Activated CD4-positive, alpha-beta memory T cell treated with anti-CD3 and anti-CD28 coated beads for 36 hours (primary cell): ENCODE data around the gene ANO4. TPM values are rescaled to one million over a fixed set of nuclear protein-coding genes. Genes with fewer than 3 reads are reported as not detected.

ENCODE experiments used
- CTCF ChIA-PET: fragments of 350-600 bp; sonication (Branson Sonifier 250); formaldehyde crosslinking; loops from one replicate; lab custom pipeline; 2021; ENCODE audit warnings: antibody characterized with exemption, inconsistent platforms; lab: Charles Lee
- POLR2A ChIA-PET: fragments of 350-600 bp; sonication (Branson Sonifier 250); formaldehyde crosslinking; loops from one replicate; lab custom pipeline; 2021; ENCODE audit warnings: antibody characterized with exemption; lab: Charles Lee
- DNase-seq: peaks from one replicate; pipeline ENCODE4 v3.0.0-alpha.2; 2020
- H3K27ac Mint-ChIP-seq: one replicate; pipeline ENCODE4 v1.8.0; 2021; ENCODE audit warnings: mixed read lengths
- H3K27me3 Mint-ChIP-seq: one replicate; pipeline ENCODE4 v1.8.0; 2021; ENCODE audit warnings: mixed read lengths
- H3K36me3 Mint-ChIP-seq: one replicate; pipeline ENCODE4 v1.8.0; 2021; ENCODE audit warnings: mixed read lengths
- H3K4me1 Mint-ChIP-seq: one replicate; pipeline ENCODE4 v1.8.0; 2021; ENCODE audit warnings: low read depth, mixed read lengths
- H3K4me3 Mint-ChIP-seq: one replicate; pipeline ENCODE4 v1.8.0; 2021; ENCODE audit warnings: mild to moderate bottlenecking, mixed read lengths
- H3K9me3 Mint-ChIP-seq: one replicate; pipeline ENCODE4 v1.8.0; 2021; ENCODE audit warnings: mixed read lengths
- intact Hi-C: fragments of 100-400 bp; cut with micrococcal nuclease; formaldehyde crosslinking; loops from one replicate; pipeline ENCODE4 v1.15.1; 2023
- total RNA-seq, 2 experiments: library from RNA; stranded (reverse); gene quantifications; one replicate each; pipeline ENCODE4 v1.2.3, GENCODE V29; 2021

ANO4 gene
- total RNA-seq, 2 experiments from 2014 or later = not detected

- intact Hi-C loops = no loop called here
- Mint-ChIP-seq H3K4me1 (no peaks in the 10 kb centered on the region), H3K9me3 (no peaks in the 10 kb centered on the region), H3K27me3 (no peaks in the 10 kb centered on the region), H3K36me3 (no peaks in the 10 kb centered on the region), H3K4me3 (no peak overlapping the region), H3K27ac (no peak overlapping the region)
- ChIA-PET POLR2A (no interaction called here), CTCF (no interaction called here)
- no peak for DNase-seq
These were observed 64.6 kb downstream of the ANO4 start for GRCh38 chr12:100859063-100859627.

- Mint-ChIP-seq H3K36me3 (no peaks in the 10 kb centered on the region), H3K4me1 (no peaks in the 10 kb centered on the region), H3K9me3 (no peaks in the 10 kb centered on the region), H3K27ac (no peak overlapping the region), H3K27me3 (no peaks in the 10 kb centered on the region), H3K4me3 (no peak overlapping the region)
- DNase-seq = no peak
- CTCF ChIA-PET = interaction anchor here (0.6 kb wide), 1 partner anchor 1663 kb away, joined by 4 read pairs; no protein-coding TSS in a partner anchor
- intact Hi-C loops = no loop called here
- POLR2A ChIA-PET = no interaction called here
These were observed 66.0 kb downstream of the ANO4 start for GRCh38 chr12:100860611-100861010.

DNA sequence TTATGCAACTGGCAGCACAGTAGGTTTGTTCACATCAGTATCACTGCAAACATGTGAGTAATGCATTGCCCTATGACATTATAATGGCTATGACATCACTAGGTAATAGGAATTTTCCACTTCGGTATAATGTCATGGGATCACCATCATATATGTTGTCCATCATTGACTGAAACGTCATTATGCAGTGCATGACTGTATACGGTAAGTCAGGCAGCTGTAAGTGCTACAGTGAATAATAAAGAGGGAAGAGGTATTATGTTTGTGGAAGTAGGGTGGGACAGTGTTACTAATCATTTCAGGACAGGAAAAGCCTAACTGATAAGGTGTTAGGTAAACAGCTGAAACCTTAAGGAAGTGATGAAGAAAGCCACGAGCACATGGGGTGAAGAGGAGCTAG, 68.1 kb downstream of the ANO4 start:
- Mint-ChIP-seq H3K27me3 (no peaks in the 10 kb centered on the region), H3K4me3 (no peak overlapping the region), H3K36me3 (no peaks in the 10 kb centered on the region), H3K4me1 (no peaks in the 10 kb centered on the region), H3K27ac (no peak overlapping the region), H3K9me3 (no peaks in the 10 kb centered on the region)
- DNase-seq = no peak
- ChIA-PET CTCF (no interaction called here), POLR2A (no interaction called here)
- intact Hi-C loops = no loop called here

- no peak for DNase-seq
- intact Hi-C loops = no loop called here
- CTCF ChIA-PET = no interaction called here
These were observed 69.8 kb downstream of the ANO4 start for GRCh38 chr12:100864366-100864765.

DNA sequence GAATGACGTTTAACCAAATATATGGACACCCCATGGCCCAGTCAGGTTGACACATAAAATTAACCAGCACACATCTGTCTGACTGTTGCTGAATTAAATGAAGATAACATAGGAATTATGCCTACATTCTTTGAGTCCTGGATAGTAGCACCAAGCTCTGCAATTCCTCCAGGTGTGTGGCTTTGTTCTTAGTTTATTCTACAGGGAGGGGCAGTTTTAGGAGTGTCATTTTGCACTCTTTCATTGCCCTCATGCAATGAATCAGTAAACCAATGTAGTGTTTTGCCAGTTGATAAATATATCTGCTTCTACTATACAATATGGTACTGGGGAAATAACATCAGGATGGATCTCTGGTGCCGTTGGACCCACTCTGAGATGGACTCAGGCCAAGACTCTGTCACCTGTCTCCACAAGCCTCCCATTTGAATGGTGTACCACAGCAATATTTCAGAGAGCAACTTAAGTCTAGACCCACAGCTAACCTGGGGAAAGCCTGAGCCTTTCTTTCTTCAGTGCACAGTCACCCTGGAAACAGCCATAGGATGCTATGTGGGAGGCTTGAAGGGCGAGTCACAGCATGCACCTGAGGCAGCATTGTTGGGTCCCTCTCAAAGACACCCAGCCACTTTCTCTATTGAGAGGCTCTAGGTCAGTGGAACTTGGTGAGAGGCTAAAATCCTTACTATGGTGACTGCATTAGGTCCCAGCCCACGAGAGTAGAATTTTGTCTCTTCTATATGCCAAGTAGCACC, 73.2 kb downstream of the ANO4 start:
- no peak overlapping the region for H3K27ac Mint-ChIP-seq
- POLR2A ChIA-PET = no interaction called here

More at GRCh38 chr12:100864366-100864765, 69.8 kb downstream of the ANO4 start:
- no peaks in the 10 kb centered on the region for H3K4me1 Mint-ChIP-seq
- H3K9me3 Mint-ChIP-seq = no peaks in the 10 kb centered on the region
- H3K27me3 Mint-ChIP-seq = no peaks in the 10 kb centered on the region
- POLR2A ChIA-PET = no interaction called here
- H3K36me3 Mint-ChIP-seq = no peaks in the 10 kb centered on the region
- H3K27ac Mint-ChIP-seq = no peak overlapping the region
- H3K4me3 Mint-ChIP-seq = no peak overlapping the region

DNA sequence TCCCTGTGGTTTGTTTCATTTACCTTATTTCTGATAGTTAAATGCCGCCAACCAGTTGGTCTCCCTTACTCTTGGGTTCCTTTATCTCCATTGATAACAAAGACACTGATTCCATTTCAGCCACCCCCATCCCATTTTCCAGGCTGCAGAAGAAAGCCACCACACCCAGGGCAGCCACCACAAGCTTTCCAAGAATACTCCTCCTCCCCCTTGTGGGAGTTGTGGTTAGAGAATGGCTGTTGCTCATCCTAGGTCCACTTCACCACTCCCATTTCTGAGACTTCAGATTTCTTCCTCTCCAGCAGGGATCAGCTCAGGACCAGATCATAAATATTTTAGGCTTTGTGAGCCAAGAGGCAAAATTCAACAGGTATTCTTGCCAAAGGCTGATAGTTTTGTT, 73.9 kb downstream of the ANO4 start:
- ChIA-PET CTCF (no interaction called here), POLR2A (no interaction called here)
- Mint-ChIP-seq H3K9me3 (peaks cover 5% of the 10 kb centered on the region), H3K27me3 (no peaks in the 10 kb centered on the region), H3K4me3 (no peak overlapping the region), H3K4me1 (no peaks in the 10 kb centered on the region), H3K36me3 (no peaks in the 10 kb centered on the region), H3K27ac (no peak overlapping the region)
- no peak for DNase-seq
- intact Hi-C loops = no loop called here

More for the DNA sequence above, 73.2 kb downstream of the ANO4 start:
- intact Hi-C loops = no loop called here
- CTCF ChIA-PET = no interaction called here
- no peaks in the 10 kb centered on the region for H3K4me1 Mint-ChIP-seq
- no peaks in the 10 kb centered on the region for H3K36me3 Mint-ChIP-seq
- DNase-seq = no peak
- no peaks in the 10 kb centered on the region for H3K27me3 Mint-ChIP-seq
- no peaks in the 10 kb centered on the region for H3K9me3 Mint-ChIP-seq
- no peak overlapping the region for H3K4me3 Mint-ChIP-seq

GRCh38 chr12:100871195-100871734, 76.7 kb downstream of the ANO4 start:
- CTCF ChIA-PET = no interaction called here
- no peak for DNase-seq

GRCh38 chr12:100875156-100875555, 80.6 kb downstream of the ANO4 start:
- H3K4me3 Mint-ChIP-seq = no peak overlapping the region
- DNase-seq = no peak
- peaks cover 12% of the 10 kb centered on the region for H3K9me3 Mint-ChIP-seq
- CTCF ChIA-PET = no interaction called here
- POLR2A ChIA-PET = no interaction called here
- H3K4me1 Mint-ChIP-seq = no peaks in the 10 kb centered on the region
- no peak overlapping the region for H3K27ac Mint-ChIP-seq
- intact Hi-C loops = no loop called here
- no peaks in the 10 kb centered on the region for H3K36me3 Mint-ChIP-seq
- H3K27me3 Mint-ChIP-seq = no peaks in the 10 kb centered on the region

More at GRCh38 chr12:100871195-100871734, 76.7 kb downstream of the ANO4 start:
- Mint-ChIP-seq H3K4me3 (no peak overlapping the region), H3K36me3 (no peaks in the 10 kb centered on the region), H3K4me1 (no peaks in the 10 kb centered on the region), H3K9me3 (peaks cover 12% of the 10 kb centered on the region), H3K27me3 (no peaks in the 10 kb centered on the region), H3K27ac (no peak overlapping the region)
- POLR2A ChIA-PET = no interaction called here
- intact Hi-C loops = no loop called here

DNA sequence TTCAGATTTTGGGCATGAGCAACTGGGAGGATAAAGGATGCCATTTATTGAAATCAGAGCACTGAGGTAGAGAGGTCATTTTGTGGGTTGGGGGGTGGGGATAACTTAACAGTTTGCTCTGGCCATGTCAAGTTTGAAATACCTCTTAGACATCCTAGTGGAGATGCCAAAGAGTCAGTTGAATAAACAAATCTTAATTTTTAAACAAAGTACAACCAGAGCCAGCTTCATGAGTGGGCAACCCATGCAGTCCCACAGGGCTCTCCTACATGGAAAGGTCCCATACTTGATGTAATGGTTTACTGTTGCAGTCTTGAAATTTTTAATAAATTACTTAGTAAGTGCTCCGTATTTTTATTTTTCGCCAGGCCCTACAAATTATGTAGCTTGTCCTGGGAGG, 81.2 kb downstream of the ANO4 start:
- Mint-ChIP-seq H3K9me3 (peaks cover 12% of the 10 kb centered on the region), H3K36me3 (no peaks in the 10 kb centered on the region), H3K27ac (no peak overlapping the region), H3K4me1 (no peaks in the 10 kb centered on the region), H3K27me3 (no peaks in the 10 kb centered on the region), H3K4me3 (no peak overlapping the region)
- DNase-seq = no peak
- POLR2A ChIA-PET = no interaction called here
- intact Hi-C loops = no loop called here
- CTCF ChIA-PET = no interaction called here

DNA sequence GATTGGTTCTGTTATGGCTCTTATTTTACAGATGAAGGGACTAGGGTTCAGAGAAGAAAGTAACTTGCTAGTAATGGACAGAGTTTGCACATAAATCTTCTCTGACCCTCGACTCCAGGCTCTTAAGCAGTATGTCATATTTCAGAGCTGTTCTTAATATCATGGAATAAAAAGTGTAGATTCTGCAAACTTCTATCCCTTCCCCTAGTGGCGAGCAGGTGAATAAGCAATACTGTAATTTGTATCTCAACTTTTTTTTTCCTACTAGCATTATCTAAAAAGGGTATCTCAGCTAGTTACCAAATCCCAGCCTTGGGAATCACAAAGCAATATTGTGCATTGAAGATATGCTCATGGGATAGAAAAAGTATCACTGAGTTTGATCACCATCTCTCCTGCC, 83.2 kb downstream of the ANO4 start:
- no peak for DNase-seq
- no peaks in the 10 kb centered on the region for H3K36me3 Mint-ChIP-seq
- ChIA-PET CTCF (no interaction called here), POLR2A (no interaction called here)
- peaks cover 12% of the 10 kb centered on the region for H3K9me3 Mint-ChIP-seq
- intact Hi-C loops = no loop called here
- no peaks in the 10 kb centered on the region for H3K4me1 Mint-ChIP-seq
- H3K4me3 Mint-ChIP-seq = no peak overlapping the region
- H3K27me3 Mint-ChIP-seq = no peaks in the 10 kb centered on the region
- no peak overlapping the region for H3K27ac Mint-ChIP-seq

DNA sequence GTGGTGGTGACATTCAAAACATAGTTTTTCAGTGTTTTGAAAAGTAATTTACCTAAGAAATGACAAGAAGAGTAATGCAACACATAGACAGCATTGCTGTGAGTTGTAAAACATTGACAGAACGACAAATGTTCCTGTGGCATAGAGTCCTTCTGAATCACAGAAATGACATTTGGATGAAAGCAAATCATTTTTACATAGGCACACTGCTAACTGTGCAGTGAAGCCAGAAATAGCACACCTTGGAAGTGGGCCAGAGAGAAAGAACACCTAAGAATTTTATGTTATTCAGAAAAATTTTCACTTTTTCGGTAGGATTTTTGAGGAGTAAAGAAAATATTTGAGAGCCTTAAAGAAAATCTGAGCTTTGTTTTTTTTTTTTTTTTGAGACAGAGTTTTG, 100.6 kb downstream of the ANO4 start:
- CTCF ChIA-PET = no interaction called here
- intact Hi-C loops = no loop called here
- POLR2A ChIA-PET = no interaction called here
- H3K9me3 Mint-ChIP-seq = no peaks in the 10 kb centered on the region
- no peak overlapping the region for H3K4me3 Mint-ChIP-seq
- no peaks in the 10 kb centered on the region for H3K36me3 Mint-ChIP-seq
- H3K27ac Mint-ChIP-seq = no peak overlapping the region
- no peak for DNase-seq
- no peaks in the 10 kb centered on the region for H3K27me3 Mint-ChIP-seq
- H3K4me1 Mint-ChIP-seq = no peaks in the 10 kb centered on the region

DNA sequence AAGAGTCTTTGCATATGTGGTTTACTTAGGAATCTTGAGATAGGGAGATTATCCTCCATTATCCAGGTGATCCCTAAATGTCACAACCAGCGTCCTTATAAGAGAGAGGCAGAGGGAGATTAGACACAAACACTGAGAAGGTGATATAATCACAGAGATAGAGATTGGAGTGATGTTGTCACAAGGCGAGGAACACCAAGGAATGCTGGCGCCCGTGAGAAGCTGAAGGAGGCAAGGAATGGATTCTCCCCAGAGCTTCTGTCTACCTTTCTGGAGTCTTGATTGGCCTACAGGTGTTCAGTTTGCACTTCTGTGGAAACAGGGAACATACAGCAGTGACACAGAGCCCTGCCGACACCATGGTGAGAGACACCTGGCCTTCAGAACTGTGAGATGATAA, 101.6 kb downstream of the ANO4 start:
- Mint-ChIP-seq H3K4me3 (no peak overlapping the region), H3K27me3 (no peaks in the 10 kb centered on the region), H3K27ac (no peak overlapping the region), H3K4me1 (no peaks in the 10 kb centered on the region), H3K36me3 (no peaks in the 10 kb centered on the region), H3K9me3 (no peaks in the 10 kb centered on the region)
- CTCF ChIA-PET = no interaction called here
- intact Hi-C loops = no loop called here
- no peak for DNase-seq
- POLR2A ChIA-PET = no interaction called here

DNA sequence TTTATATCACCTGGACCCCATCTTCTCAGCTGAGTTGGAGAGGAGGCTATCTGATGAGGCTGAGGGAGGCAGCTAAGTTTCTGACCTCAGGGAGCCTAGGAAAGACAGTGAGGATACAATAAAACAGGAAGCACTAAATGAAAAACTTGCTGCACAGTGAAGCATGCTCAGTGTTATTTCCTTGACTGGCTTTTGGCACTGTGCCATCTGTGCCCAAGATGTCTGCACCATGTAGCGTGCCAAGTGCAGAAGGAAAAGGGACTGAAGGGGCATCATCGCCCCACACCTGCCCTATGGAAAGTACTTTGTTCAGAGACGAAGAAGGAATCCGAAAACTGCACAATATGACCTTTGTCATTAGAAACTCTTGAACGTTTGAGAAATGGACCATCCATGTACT, 102.7 kb downstream of the ANO4 start:
- ChIA-PET CTCF (no interaction called here), POLR2A (no interaction called here)
- Mint-ChIP-seq H3K36me3 (no peaks in the 10 kb centered on the region), H3K27ac (no peak overlapping the region), H3K4me1 (no peaks in the 10 kb centered on the region), H3K9me3 (no peaks in the 10 kb centered on the region), H3K27me3 (no peaks in the 10 kb centered on the region), H3K4me3 (no peak overlapping the region)
- no peak for DNase-seq
- intact Hi-C loops = no loop called here
